Activated T-cell treated with anti-CD3 and anti-CD28 coated beads for 1 hour (primary cell): ENCODE data around the gene NMNAT3.

Source experiments
- DNase-seq: peaks from one replicate; pipeline ENCODE4 v3.0.0-alpha.2; 2020; ENCODE audit warnings: low read depth

NMNAT3 gene

DNA sequence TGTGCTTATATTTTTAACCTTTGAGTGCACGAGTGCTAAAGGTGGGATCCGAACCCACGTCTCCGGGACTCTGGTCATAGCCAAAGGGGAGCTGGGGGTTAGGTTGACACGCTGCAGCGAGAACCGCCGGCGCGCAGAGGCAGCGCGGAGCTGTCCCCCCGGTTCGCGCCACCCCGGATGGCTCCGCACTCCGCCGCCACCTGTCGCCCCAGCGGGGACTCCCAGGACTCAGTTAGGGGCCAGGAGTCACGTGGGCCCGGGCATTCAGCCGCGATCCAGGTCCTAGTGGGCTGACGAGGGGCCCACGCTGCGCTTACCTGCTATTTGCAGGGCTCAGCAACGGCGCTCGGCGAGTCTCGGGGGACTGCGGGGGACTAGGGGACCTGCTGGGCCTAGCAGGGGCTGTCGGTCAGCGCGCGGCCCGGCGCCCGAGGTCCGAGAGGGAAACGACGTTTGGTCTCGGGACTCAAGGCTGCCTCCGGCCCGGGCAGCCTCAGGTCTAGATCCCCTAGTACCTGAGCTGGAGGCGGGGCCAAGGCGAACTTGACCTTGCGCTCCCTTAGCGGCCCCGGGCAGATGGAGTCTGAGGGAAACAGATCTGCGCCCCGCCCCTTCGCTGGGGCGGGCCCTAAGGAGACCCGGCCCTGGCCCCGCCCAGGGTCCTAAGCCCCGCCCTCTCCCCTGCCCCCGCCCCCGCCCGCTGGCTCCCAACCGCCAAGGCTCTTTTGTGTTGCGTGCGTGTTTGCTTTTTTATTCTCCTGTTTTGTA, at the start of gene NMNAT3:
TSS of gene NMNAT3 (minus strand) at position 585 of the 768 bp plus-strand sequence. CDS start 50,248 bp downstream, outside the sequence.
- peak; percentile 80 for DNase-seq

DNA sequence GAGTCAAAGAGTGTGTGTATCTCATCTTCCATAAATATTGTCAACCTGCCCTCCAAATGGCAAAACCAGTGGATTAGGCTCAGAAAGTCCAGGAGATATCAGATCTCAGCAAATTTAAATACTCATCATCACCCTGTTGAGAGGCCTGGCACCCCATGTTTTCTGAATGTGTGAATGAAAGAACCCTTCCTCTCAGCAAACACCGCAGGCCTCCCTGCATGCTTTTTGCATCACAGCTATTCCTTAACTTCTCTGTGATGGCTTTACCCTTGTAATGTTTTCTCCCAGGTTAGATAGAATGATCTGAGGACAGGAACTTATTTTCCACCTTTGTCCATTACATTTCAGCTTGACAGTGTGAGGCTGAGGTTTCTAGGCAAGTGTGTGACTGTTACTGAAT, 43.6 kb upstream of the NMNAT3 start:
- DNase-seq: no peak

DNA sequence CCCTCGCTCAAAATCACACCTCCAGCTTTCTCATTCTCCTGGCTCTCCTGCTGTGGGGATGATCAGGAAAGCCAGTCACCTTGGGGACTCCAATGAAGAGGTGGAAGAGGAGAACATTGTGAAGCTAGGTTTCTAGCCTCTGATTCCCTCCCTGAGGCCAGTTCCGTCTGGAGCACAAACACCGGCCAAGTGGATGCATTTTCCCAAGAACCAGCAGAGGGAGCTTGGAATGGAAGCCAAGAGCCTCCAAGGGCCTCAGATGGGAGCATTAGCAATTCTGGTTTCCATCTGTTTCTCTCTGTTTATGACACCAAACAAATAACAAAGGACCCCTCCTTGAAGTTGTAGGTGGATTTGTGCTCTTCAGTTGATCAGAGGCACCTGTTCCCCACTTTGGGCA, 40.6 kb upstream of the NMNAT3 start:
- DNase-seq: no peak

DNA sequence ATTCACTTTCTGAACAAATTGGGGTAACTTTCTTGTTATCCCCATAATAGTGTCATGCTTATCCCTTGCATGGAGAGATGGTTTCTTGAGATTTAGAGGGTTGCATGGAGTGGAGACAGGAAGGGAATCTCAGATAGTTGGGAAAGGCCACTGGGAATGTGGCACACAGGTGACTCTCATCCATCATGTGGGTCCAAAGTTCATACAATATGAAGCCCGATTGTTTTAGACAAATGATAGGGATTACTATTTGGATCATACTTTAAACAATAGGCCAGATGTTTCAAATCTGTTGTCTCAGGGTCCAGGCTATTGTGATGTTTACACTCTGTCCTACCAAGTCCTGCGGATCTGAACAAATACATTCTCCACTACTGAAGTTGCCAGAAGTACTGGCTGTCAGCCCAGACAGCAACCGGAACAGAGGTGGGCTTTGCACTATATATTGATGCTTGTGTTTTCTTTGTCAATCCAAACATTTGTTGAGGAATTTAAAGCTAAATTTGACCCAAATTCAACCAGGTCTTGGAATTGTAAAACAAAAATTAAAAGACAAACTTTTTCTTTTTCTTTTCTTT, 39.2 kb upstream of the NMNAT3 start:
- DNase-seq: no peak

DNA sequence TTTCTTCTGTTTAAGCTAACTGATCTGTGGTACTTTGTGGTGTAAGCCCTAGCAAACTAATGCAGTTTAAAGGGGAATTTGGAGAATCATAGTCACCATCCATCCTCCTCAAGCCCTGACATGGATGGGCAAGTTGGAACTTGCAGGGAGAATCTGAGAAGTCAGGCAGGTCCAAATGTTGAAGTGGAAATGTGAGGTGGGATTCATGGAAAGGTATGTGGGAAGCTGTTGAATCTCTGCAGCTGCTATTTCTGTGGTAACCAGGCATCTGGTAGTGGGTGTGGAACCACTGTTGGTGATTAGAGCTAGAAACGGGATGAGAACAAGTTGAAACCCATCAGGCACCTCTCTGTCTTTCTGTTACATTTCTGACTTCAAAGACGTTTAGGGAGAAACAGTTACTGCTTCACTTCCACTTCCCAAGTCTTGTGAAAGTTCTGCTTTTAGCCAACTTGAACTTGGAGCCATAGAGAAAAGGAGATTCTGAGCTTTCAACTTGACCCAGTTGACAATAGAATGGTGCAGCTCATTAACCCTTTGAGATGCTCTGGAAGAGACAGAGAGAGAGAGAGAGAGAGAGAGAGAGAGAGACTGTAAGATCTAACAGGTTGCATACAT, 38.1 kb upstream of the NMNAT3 start:
- DNase-seq: no peak

DNA sequence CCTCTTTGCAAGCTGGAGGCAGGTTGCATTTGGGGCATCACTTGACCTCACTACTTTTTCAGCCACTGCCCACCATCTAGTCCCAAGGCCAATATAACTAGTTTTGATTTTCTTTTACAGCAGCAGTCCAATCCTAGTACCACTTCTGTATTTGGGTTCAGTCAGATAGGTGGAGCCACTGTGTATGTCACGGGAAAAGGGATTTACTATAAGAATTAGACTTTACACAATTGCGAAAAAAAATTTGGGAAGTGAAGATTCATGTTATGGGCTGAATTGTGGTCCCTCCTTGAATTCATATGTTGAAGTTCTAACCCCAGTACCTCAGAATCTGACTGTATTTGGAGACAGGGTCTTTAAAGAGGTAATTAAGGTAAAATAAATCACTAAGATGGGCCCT, 37.4 kb upstream of the NMNAT3 start:
- DNase-seq: no peak

DNA sequence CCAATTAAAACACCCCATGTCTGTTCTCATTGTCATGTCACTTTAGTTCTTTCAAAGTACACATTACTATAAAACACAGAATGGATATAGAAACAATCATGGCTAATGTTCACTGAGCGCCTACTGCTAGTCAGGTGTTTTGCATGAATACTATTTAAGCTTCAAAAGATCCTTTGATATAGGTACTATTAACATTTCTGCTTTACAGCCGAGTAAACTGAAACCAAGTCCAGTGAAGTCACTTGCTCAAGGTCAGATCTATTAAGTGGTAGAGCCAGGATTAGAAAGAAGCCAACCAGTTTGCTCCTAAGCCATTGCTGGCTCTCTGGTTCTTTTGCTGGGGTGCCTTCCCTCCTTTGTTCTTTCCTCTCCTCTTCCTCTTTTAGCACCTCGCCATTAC, 32.4 kb upstream of the NMNAT3 start:
- no peak for DNase-seq

DNA sequence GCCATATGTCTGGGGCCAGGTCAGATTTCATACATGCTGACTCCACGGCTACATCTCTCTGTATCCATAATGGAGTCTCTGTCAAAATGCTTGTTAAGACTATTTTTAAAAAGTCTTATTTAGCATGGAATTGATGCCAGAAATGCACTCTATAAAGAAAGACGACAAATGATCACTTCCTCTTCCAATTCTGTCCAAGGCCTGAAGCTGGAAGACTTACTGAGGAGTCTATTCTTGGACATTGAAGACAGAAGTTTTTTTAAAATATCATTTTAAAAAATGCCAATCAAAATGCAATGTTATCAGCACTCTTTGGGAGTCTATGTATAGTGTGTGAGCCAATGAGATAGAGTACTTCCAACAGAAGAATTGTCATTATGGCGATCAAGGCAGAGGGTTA, 27.9 kb upstream of the NMNAT3 start:
- DNase-seq: no peak

DNA sequence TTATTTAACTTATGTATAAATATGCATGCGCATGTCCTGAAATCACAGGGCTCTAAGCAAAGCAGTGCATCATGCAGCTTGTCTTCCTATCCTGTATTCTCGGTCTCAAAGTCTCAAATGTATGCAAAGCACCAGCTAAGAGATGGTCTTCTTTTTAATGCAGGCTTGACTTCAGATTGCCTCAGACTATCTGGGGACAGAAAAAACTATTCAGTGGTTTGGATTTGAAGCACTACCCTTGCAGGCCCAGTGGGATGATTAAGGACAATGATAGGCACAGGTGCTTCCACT, 18.5 kb upstream of the NMNAT3 start:
- DNase-seq: no peak

DNA sequence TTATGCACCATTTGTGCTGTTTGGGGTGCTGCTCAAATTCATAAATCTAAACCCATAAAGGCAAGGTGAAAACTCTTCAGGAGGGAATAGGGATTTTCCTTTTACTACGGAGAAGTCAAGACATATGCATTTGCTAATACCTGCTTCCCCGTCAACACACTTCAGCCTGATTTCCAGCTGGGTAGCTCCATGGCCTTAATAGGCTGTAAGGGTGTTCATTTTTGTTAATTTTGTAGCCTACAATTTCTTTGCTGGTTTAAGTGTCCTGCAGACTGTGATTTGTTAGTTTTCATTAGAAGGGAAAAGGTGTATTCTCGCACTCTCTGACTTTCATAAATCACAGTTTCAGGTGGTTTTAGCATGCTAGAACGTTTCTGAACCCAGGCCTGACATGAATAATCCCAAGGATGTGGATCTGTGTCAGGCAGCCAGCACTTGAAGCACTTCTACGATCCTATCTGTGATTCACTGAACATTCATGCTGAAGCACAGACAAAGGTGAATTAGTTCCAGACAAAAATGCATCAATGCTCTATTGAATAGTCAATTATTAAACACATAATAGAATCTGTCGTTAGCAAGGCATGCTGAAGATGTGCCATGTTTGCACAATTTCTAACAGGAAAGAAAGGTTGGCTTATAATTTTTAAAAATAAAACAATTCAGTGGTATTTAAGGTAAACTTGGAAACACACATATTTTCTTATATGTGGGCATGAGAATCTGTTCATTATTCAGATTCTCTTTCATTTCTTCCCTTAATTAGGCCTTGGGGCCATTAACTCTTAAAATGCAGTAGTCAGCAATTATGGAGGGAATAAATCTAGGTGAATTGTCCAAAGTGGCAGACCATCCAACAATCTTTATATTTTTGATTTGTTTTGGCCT, 17.9 kb upstream of the NMNAT3 start:
- DNase-seq: no peak

DNA sequence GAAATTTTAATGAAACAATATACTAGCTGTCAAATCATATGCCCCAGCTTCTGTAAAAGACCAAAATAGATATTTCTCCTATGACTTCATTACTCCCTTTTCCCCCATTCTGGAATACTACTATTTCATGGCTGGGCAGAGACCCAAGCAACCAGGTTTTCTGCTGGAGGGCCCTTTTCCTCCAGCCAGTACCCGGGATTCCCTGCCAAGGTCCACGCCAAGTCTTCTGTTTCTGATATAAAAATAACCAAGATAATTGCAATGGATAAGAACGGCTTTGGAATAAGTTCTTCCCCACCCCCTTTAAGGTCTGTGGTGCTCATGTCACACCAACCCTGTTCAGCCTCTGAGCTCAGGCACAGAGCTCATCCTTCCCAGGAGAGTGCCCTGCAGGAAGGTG, 17.2 kb upstream of the NMNAT3 start:
- DNase-seq: no peak

DNA sequence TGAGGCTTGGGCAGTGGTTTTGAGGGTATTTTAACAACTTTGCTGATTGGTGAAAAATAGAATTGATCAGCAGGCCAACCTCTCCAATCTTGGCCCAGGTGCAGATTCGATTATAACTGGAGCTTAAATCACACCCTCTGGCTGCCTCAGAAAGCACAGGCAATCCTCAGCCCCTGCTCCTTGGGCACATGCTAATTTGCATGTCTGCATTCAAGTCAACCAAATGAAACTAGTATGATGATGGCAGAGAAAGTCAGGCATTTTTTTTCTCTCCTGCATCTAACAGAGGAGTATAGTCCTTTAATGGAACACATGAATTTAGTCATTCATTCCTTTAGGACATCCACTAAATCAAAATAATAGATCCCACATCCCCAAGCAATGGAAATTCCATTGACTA, 16.8 kb upstream of the NMNAT3 start:
- no peak for DNase-seq

DNA sequence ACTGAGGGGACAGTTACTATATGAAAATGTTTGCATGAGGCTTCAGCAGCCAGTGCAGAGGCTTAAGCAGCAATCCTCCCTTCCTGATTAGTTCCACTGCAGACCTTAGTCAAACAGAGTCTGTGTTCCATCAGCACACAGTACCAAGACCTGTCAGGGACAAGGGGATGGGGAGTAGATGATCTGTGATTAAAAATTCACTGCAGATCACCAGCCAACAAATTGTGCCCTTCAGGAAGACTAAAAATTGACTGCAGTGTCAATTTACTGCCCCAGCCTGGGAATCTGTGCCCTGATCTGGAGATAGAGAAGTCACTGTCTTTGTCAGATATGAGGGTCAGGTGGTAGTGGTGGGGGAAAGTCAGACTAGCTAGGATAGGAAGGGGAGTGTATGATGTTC, 13.8 kb upstream of the NMNAT3 start:
- no peak for DNase-seq

DNA sequence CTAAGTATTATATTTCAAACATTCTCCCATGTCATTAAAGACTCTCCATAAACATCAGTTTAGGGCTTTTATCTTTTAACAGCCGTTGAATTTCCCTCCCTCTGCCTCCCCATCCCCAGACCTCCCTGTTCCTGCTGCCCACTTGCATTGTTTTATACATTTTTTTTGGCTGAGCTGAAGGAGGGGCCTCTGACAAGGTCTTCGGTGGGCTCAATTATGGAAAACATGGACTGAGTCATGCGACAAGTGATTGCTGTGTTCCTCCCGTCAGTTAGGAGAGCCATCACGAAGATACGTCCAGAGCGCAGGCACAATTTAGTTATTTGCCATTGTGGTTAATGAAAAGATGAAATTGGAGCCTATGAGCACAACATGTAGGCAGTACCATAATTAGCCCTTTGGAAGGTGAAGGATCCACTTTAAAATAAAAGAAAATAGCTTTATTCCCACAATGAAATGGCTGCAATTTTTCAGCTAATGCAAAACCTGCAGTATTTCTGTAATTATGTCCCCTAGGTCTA, 12.0 kb upstream of the NMNAT3 start:
- DNase-seq: no peak

DNA sequence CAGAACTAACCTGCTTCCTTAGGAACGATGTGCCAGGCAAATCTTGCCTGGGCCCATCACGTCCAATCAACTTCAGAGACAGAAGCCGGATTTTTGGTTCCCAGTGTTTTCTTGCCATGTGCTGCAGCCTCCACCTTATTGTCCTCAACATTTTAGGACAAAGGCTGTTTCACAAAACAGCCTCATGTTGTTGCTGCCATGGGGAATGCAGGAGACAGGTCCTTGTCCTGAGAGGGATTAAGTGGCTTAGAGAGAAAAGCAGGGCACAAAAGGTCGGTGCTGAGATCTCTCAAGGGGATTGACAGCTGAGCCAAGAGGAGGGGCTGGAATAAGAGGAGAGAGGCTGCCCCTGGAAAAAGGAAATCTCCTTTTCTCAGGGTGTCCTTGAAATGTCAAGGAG, 11.3 kb upstream of the NMNAT3 start:
- DNase-seq: no peak

DNA sequence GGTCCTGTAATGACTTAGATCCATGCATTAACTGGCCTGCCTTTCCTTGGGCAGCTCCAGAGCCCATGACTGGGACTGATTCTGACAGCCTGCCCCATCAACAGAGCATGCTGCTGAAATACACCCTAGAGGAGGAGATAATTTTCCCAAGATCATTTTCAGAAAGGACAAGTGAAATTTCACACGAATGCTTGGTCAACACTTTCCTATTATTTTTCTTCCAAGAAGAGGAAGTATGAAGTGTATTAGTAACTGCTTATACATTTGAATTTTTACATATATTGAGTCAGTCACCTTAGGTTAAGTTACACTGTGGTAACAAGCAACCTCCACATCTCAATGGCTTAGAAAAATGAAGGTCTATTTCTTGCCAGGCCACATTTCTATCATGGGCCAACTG, 9.7 kb upstream of the NMNAT3 start:
- DNase-seq: no peak

DNA sequence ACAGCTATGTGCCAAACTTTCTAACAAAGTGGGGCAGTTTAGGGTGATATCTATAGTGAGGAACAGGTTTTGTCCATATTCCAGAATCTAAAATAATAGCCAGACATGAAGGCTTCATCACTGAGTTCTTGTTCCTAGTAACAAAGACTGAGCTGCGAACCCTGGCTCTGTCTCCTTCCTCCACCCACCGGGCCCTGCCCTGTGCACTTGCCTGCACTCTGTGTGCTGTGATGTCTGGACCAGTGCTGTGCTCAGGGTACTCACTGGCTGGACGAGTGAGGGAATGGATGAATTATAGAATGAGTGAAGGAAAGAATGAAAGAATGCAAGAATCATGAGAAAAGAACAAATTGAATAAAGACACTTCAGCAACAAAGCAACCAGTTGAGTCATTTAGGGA, 8.9 kb upstream of the NMNAT3 start:
- no peak for DNase-seq

DNA sequence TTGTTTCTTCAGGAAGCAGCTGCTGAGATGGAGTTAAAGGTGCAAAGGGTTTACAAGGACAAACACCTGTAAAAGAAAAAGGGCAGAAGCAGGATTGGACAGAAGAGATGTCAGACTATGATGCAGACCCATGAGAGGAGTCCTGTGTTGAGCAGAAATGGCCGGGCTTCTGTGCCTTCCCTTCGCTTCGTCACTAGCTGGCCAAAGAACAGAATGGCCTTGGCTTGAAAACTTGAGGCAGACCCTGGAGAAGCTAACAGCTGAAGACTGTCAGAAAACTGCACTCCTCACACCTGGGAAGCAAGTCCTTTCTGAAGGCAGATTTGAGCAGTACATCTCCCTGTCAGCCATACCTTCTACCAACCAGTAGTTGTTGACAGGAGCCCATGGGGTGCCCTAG, 8.4 kb upstream of the NMNAT3 start:
- no peak for DNase-seq

DNA sequence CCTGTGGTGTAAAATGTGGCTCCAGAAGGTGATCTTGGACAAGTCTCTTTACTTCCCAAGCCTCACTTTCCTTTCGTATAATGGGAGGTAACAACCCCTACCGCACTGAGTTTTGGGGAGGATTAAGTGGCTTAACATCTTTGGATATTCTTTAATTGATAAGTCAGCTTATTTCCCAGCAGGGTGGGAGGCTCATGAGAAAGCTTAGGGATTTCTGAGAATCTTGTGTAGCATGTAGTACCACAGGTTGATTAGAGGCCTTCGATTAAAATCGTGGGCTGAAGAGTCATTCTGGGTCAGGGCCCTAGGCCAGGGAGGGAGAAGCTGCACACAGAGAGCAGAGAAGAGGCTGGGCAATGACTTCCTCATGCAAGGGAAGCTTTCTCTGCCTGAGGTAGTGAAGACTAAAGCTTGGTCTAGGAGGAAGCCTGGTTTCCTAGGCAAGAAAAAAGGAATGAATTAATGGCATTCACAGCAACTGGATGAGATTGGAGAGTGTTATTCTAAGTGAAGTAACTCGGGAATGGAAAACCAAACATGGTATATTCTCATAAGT, 1.5 kb upstream of the NMNAT3 start:
- DNase-seq: no peak

DNA sequence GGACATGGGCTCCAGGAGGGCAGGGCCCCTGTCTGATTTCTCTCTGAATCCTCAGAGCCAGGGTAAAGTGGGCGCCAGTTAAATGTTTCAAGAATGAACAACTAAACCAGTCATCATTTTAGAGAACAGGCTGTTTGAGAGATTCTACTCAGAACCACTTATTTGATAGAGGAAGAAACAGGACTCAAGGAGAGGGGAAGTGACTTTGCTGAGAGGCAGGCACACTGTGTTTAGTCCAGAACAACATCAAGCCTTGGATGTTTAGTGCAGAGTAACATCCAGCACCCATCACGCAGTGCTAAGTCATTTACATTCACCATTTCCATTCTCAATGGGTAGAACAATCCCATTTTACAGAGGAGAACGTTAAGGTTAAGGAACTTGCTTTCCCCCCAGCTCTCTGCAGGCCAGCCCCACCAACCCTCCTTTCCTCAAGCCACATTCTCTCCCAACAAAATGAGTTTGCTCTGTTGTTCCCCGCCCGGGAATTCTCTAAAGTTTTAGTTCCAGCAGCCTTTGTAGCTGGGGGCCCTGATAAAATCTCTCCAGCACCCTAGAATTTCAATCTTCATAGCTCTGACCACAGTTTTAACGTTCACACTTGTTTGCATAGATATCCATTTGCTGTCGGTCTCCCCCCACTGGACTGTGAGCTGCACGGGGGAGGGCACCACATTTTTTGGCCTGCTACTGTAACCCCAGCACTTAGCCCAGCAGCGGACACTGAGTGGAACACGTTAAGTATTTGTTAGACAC, 962 bp downstream of the NMNAT3 start:
- no peak for DNase-seq

DNA sequence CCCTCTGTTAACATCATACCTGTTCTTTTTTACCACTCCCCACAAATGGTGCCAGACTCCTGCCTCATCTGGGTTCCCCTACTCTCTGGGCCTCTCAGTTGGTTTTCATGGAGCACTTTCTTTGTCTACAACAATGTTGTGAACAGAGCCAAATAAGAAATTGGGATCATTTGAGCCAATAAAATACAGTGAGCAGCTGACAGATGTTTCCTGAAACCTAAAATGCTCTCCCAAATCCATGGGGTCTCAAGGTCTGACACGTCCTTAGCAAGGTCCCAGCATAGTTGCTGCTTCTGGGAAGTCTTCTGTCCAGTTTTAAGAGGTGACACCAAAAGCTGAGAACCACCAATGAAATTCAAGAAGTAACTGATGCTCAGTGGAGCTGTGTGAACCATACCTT, 1.7 kb downstream of the NMNAT3 start:
- no peak for DNase-seq

DNA sequence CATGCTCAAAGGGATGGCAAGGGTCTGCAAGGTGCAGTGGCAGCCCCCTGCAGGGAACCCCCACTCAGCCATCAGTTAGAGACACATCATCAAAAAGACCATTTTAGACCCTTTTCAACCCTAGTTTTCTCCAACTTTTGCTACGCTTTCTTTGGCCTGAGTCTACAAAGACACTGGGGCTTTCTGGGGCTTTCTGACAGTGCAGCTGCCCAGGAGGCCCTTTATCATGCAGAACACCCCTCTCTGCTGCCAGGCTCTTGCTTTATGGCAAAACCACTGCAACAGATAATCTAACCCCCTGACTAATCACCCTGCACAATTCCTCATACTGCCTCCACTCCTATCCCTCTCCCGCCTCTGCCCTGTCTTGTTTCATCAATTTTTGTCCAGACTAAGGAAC, 2.4 kb downstream of the NMNAT3 start:
- DNase-seq: no peak
